Endometrial microvascular endothelial cells (primary cell): Measurements from ENCODE around the gene DUOXA2. TPM values are rescaled to one million over a fixed set of nuclear protein-coding genes. Genes with fewer than 3 reads are reported as not detected.

ENCODE experiments used
- total RNA-seq: library from RNA; depleted of rRNA; stranded (reverse); fragments of >200 nt; gene quantifications from one replicate; pipeline ENCODE4 v1.2.3, GENCODE V29; 2015; ENCODE audit errors: inconsistent ontology term

DUOXA2 gene
- total RNA-seq, 1 donor from 2014 or later, result not detected

Other genes starting within 250 kb of the DUOXA2 start
- gene TERB2, start 157.6 kb upstream of the DUOXA2 start, total RNA-seq, result not detected
- gene SORD, start 91.1 kb upstream of the DUOXA2 start, total RNA-seq, result 21.6 TPM
- gene DUOX2, start 154 bp upstream of the DUOXA2 start, total RNA-seq, result not detected
- gene DUOXA1, start 15.6 kb downstream of the DUOXA2 start, total RNA-seq, result not detected
- not detected for gene DUOX1, start 15.7 kb downstream of the DUOXA2 start, total RNA-seq
- gene SHF, start 73.6 kb downstream of the DUOXA2 start, total RNA-seq, result not detected
- not detected for gene SLC28A2, start 137.9 kb downstream of the DUOXA2 start, total RNA-seq